ENCODE measurements around the gene INSL4.

- TF ChIP-seq CTCF (conservative IDR thresholded peaks at IDR 0.05; ENCODE audit: low read depth, low read length) = no peak
- TF ChIP-seq POLR2A (IDR thresholded peaks at IDR 0.05; ENCODE audit: low read depth, low read length) = no peak
- no peak for TF ChIP-seq USF2 (IDR thresholded peaks at IDR 0.05; ENCODE audit: low read depth, low read length)
- TF ChIP-seq FOS (IDR thresholded peaks at IDR 0.05; ENCODE audit: low read depth, low read length) = no peak
- no peak for TF ChIP-seq RFX5 (IDR thresholded peaks at IDR 0.05; ENCODE audit: low read depth, low read length)
- TF ChIP-seq ELK1 (IDR thresholded peaks at IDR 0.05; ENCODE audit: borderline replicate concordance, low read depth, low read length) = no peak
Observed at GRCh38 chr9:5191985-5192384, 39.2 kb upstream of the INSL4 start.
